GM12878 (cell line): ENCODE data around the gene LIN28B.

Experiments used
- ASH2L ChIP-seq: fragments of 300-600, 200-600 bp; sonication (generic); IDR thresholded peaks from 2 replicates; pipeline ENCODE4 v1.6.1; 2017; ENCODE audit warnings: low read depth, mild to moderate bottlenecking, borderline replicate concordance
- CTCF ChIP-seq, 3 experiments: IDR thresholded peaks in 2 of 3; conservative IDR thresholded peaks in 1 of 3; 2 replicates each; pipeline ENCODE4 v1.5.1; 2011; ENCODE audit warnings: low read depth in 3 of 3, low read length in 3 of 3, mild to moderate bottlenecking in 3 of 3, control low read depth in 2 of 3, moderate library complexity in 2 of 3, inconsistent platforms in 1 of 3, mixed read lengths in 1 of 3; ENCODE audit not compliant: control insufficient read depth in 2 of 3, insufficient read depth in 1 of 3; ENCODE audit errors: extremely low read depth in 1 of 3
- EP300 ChIP-seq, 2 experiments: fragments of 150-350 bp in 1 of 2; IDR thresholded peaks; 2 replicates each; pipeline ENCODE4 v1.6.1; 2011 to 2012; ENCODE audit warnings: low read depth in 2 of 2, low read length in 2 of 2, borderline replicate concordance in 1 of 2, improper control_type of control experiment in 1 of 2, inconsistent platforms in 1 of 2; ENCODE audit not compliant: control insufficient read depth in 1 of 2
- IRF3 ChIP-seq: fragments of 450-650 bp; IDR thresholded peaks from 2 replicates; pipeline ENCODE4 v1.6.1; 2014; ENCODE audit warnings: mild to moderate bottlenecking
- MYC ChIP-seq: IDR thresholded peaks from 2 replicates; pipeline ENCODE4 v1.6.1; 2011; ENCODE audit warnings: mild to moderate bottlenecking, low read length, moderate library complexity, inconsistent platforms; ENCODE audit not compliant: insufficient read depth, insufficient replicate concordance, insufficient read length, severe bottlenecking
- NFIC ChIP-seq: IDR thresholded peaks from 2 replicates; pipeline ENCODE4 v1.6.1; 2012; ENCODE audit warnings: low read depth, mild to moderate bottlenecking, inconsistent platforms, low read length, moderate library complexity
- POLR2A ChIP-seq: IDR thresholded peaks from 2 replicates; pipeline ENCODE4 v1.6.1; 2011; ENCODE audit warnings: low read depth, mild to moderate bottlenecking, low read length
- ZBTB4 ChIP-seq: fragments of 450-650 bp; formaldehyde crosslinking; IDR thresholded peaks from 2 replicates; pipeline ENCODE4 v1.4.0; 2022; ENCODE audit warnings: mild to moderate bottlenecking, moderate library complexity

GRCh38 chr6:105108631-105109262 is 151.8 kb downstream of the LIN28B start:
- TF ChIP-seq CTCF (IDR thresholded peaks at IDR 0.05 in 2 of 3, conservative IDR thresholded peaks at IDR 0.05 in 1 of 3; ENCODE audit: control insufficient read depth in 2 of 3, extremely low read depth in 1 of 3, insufficient read depth in 1 of 3, low read depth in 3 of 3, low read length in 3 of 3) (no peak), ZBTB4 (CRISPR knock-in tag) (no peak), POLR2A (no peak), MYC (no peak), EP300 (IDR thresholded peaks at IDR 0.05; ENCODE audit: borderline replicate concordance in 1 of 2, control insufficient read depth in 1 of 2, low read depth in 2 of 2, low read length in 2 of 2) (no peak), ASH2L (no peak), IRF3 (no peak), NFIC (no peak)
